Activated CD8-positive, alpha-beta memory T cell treated with anti-CD3 and anti-CD28 coated beads, Interleukin-2, amount 50 U/mL, for 24 hours (primary cell): ENCODE data around the gene KCP.

ENCODE experiments used
- DNase-seq: peaks from one replicate; pipeline ENCODE4 v3.0.0-alpha.2; 2020; ENCODE audit errors: extremely low read depth

Gene KCP

DNA sequence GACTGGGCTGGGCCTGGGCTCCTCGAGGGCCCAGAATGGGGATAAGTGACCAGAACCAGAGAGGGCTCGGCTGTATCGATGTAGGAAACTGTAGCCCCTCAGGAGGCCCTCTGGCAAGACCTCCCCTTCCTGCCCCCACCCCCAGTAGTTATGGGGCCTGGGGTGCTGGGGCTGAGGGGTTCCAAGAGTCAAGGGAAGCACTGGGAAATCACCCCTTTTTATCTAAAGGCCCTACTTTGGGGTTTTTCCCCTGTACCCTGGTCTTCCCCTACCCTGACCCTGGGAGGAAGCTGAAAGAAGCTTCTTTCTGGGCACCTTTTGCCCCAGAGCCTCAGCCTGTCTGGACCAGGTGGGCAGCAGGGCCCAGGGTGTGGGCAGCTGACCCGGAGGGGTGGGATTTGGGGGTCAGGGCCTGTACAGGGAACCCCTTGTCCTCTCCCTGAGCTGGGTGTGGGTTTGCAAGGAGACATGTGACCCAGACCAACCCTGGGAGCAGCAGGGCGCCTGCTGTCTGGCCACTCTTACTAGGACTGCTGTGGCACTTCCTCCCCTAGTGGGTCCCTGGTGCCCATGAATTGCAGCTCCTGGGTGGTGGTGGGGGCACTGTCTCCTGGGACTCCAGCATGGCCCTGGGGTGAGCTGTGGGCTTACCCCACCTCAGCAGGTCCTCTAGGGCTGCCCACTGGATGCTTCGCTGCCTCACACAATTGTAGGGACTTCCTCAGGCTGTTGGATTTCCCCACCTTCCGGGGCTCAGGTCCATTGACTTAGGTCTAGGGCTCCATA lies 28.8 kb upstream of the KCP start:
- DNase-seq, result no peak

- DNase-seq, result no peak
Observed at GRCh38 chr7:128938544-128939074, 28.1 kb upstream of the KCP start.

DNA sequence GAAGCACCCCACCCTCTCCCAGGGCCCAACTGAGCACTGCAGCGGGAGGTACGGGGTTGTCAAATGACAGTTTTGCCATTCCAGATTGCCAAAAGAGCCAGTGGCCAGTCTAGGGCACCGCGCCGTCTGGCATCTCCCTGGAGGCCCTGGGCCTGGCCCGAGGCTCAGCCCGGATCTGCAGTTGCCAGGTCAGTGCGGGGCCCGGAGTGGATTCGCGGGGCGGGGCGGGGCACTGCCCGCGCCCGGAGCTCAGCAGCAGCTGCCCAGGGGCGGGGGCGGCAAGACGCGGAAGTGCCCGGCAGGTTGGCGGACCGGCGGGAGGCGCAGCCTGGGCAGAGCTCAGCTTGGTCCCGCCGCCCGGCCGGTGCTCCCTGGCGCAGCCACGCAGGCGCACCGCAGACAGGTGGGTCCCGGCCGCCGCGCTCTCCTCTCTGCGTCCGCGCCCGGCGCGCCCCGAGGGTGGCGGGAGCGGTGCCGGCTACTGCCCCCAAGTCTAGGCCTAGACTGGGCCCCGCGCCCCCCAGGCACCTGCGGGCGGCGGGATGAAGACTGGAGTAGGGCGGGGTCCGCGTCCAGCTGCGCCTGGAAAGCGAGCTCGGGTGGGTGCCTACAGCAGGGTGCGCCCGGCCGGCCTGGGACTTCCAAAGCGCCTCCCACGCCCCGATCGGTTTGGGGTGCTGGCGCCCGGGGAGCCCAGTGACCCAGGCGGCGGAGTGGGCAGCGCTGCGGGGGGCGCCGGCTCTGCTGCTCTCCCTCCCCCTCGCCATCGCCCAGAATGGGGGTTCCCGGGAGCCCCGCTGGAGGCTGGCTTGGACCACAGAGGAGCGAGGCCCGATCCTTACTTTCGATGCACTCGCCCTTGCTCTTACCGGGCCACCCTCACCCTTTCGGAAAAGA lies 27.4 kb upstream of the KCP start, which contains the start of gene IRF5:
Gene IRF5, plus strand, starts transcription at position 281 of the 897 bp plus-strand sequence. CDS start 4,155 bp downstream, outside the sequence.
- DNase-seq, result no peak

DNA sequence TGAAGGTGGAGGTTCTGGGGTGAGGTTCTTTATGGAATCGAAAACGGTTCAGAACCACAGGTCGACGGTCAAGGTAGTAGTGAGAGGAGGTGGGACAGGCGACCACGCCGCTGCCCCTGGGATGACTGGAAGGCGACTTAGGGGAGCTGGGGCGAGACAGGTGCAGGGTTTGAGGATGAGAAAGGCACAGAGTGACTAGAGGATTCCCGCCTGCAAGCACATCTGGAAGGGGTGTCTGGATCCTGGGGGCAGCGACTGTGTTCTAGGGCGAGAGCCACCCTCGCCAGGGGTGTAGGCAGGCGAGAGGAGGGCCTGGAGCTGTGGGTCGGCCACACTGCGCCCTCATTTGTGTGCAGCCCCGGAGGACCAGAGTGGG lies 26.8 kb upstream of the KCP start:
- no peak for DNase-seq

- no peak for DNase-seq
Observed at GRCh38 chr7:128936798-128937197, 26.3 kb upstream of the KCP start.

DNA sequence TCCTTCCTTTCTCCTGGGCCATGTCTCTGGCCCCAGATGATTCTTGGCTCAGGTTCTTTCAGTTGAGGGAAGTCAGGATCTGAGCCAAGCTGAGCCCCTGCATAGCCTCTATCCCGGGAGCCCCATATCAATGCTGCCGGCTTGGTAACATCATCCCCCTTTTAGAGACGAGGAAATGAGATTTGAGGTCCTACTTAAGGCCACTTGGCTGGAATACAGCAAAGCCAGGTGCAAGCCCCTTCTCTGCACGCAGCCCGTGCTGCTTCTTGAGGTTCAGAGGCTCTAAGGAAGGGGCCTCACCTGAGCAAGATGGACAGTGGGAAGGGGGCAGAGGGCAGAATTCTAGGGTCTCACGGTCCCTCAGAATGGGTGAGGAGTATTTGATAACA lies 24.8 kb upstream of the KCP start:
- no peak for DNase-seq

DNA sequence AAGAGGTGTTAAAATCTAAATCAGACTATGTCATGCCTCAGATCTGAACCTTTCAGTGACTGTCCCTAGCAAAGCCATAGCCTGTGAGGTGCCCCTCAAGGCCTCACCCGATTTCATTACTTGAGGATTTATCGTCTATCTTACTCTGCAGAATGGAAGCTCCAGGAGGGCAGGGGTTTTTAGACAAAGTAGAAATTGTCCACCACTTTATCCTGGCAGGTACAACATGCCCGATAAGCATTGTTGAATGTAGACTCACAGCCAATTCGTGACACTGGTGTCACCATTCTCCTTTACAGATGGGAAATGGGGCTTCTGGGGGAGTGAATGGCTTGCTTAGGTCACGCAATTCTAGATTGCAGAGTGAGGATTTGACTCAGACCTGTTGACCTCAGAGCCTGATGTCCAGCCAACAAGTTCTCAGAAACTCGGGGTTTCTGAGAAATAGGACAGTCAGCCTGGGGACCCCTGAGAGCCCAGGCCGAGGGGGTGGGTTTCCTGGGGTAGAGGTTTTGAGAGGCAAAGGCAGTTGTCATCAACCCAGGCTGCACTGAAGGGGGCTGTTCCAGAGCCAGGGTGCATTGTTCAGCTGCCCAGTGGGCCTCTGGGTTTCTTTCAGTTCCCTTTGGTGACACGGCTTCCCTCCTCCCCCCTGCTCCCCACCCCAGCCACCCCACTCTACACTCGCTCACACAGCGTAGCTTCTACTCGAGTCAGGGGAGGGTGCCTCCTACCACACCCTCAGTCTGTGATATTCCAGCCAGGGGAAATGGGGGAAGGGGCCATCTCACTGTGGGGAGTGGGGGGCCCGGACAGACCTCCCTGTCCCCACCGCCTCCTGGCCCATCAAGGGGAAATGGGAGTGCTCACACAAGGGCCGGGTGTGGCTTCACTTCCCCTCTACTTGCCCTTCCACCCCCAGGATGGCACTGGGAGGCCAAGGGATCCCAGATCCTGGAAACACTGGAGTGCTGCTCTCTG lies 24.1 kb upstream of the KCP start:
- DNase-seq, result no peak

DNA sequence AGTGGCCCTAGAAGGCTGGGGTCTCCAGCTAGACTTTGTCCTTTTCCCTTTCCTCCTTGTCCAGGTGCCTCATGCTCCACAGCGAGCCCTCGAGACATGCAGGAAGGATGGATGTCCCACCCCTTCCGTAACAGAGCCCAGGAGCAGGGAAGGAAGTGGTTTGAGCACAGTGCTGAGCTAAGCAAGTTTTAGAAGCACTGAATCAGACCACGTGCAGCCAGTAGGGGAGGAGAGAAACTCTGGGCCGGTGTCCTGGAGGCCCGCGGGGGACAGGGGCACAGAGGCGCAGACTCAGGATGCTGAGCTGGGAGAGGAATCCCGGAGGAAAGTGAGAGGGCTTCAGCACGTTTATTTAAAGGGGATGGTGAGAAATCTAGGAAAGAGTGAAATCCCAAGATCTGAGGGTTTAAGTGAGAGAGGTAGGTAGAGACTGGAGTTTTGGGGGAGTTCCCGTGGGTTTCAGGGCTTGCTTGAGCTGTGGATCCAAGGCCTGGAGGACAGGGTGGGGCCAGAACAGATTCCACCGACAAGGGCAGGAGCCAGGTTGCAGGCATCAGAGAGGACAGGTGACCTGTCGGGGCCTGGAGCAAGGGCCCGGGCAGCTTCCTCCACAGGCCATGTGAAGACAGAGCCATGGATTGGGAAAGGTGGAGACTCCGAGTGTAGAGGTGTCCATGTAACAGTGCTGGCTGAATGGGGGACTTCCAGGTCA lies 22.8 kb upstream of the KCP start:
- DNase-seq, result peak; percentile 5

DNA sequence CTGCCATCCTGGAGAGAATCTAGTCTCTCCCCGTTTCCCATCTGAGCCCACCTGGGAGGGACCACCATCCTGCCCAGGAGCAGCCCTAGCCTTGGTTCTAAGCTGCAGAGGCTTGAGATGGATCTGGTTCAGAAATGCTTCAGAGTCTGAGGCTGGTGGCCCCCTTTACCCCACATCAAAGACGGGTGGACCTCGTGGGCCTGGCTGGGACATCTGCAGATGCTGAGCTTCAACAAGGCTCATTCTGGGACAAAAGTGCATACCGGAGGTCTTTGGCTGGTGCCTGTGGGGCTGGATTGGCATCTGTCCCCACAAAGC lies 22.3 kb upstream of the KCP start:
- no peak for DNase-seq

- no peak for DNase-seq
Observed at GRCh38 chr7:128931965-128932861, 21.7 kb upstream of the KCP start.

DNA sequence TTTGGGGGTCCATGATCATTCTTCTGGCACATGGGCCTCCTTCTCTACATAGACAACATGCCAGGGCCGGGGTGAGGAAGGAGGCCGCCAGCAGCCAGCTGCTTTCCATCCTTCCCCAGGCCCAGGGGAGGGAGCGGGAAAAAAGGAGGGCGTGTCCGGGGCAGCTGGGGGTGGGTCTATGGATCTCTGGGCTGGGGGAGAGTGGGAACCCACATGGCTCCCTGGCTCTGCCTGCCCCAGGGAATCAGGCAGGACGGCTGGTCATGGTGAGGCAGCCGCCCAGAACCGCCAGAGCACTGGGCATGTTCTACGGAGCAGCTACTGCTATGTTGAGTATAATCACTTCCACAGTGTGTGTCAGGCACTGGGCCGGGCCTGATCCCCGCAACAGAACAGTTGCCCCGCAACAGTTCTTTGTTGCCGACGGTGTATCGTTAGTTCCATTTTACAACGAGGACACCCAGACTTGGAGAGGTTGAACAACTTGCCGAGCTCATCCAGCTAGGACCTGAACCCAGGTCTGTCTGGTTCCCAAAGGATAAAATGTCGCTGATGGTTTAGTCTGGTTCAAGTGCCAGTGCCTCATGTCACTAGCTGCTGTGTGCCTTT lies 20.8 kb upstream of the KCP start:
- no peak for DNase-seq

DNA sequence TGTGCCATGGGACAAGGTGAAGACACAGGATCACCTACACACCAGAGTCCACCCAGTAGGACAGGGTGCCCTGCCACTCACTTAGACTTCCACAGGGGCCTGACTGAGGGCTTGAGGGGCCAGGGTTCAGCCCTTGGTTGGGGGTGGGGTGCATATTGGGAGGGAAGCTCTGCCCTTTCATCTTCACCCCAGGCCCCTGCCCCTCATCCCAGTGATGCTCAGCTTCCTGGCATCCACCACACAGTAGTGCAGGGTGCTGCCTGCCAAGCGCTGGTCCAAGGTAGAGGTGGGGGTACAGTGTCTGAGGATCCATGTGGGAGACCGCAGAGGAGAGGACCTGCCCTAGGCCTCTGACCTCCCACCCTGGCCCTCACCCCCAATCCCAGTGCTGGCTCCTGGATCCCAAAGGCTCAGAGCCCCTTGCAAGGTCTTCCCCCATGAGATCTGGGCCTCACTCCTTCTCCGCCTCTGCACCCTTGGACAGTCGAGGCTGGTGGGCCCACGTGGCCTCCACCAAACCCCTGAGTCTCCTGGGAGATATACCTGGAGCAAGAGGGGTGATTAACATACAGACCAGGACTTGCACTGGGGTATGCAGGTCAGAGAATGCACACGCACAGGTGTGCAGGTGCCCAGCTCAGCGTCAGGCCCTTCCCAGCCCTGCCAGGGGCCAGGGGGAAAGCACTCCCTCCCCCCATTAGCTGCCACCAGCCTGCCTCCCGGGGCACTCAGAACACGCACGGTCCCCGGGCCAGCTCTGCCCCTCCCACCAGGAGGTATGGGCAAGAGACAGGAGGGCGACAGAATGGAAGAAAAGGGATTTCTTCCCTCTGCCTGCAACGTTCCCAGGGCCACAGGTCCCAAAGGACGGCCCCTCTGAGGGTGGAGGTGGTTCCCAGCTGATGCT lies 18.6 kb upstream of the KCP start:
- no peak for DNase-seq

GRCh38 chr7:128928159-128928813 lies 17.8 kb upstream of the KCP start:
- no peak for DNase-seq

DNA sequence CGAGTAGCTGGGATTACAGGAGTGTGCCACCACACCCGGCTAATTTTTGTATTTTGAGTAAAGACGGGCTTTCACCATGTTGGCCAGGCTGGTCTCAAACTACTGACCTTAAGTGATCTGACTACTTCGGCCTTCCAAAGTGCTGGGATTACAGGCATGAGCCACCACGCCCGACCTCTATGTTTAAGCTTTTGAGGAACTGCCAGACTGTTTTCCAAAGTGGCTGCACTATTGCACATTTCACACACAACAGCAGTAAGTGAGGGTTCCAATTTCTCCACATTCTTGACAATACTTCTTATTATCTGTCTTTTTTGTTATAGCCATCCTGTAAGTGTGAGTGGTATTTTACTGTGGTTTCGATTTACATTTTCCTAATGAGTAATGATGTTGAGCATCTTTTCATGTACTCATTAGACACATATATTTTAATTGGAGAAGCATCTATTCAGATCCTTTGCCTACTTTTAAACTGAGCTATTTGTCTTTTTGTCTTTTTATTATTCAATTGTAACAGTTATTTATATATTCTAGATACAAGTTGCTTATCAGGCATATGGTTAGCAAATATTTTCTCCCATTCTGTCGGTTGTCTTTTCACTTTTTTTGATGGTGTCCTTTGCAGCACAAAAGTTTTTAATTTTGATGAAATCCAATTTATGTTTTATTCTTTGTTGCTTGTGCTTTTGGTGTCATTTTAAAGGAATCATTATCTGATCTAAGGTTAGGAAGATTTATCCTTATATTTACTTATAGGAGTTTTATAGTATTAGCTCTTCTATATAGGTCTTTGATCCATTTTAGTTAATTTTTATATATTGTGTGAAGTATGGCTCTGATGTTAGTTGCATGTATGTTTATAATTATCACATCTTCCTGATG lies 14.4 kb upstream of the KCP start:
- DNase-seq, result no peak

DNA sequence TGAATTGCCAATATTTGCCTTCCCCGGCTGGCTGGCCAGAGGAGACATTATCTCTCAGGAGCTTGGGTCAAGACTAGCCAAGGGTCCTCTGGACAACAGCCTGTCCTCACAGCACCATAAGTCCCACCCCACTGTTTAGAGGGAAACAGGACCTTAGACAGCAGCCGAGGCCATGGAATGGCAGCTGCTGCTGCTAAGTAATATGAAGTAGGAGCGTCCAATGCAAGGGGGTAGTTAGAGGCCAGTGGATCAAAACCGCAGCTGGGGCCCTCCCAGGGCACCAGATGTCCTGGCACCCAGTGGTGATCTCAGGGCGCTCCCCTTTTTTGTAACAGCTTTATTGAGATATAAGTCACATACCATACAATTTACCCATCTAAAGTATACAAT lies 12.9 kb upstream of the KCP start:
- DNase-seq, result no peak

- DNase-seq, result no peak
Observed at GRCh38 chr7:128922496-128923410, 12.2 kb upstream of the KCP start.
